Uterus (tissue), 2 donors: ENCODE measurements around the gene SERHL2.
"Not testable (repeated sequence)": the region's sequence is repeated elsewhere in the genome, so short reads cannot be mapped to it uniquely, and the experiment has no call there.

Experiments used
- POLR2A ChIP-seq, 2 donors: fragments of 450-650 bp; IDR thresholded peaks; one replicate each; pipeline ENCODE4 v1.6.1; 2016; ENCODE audit warnings: antibody characterized with exemption in 2 of 2, mild to moderate bottlenecking in 1 of 2, moderate library complexity in 1 of 2
- TF ChIP-seq, protein P1 (sequence below), 4 experiments: fragments of 200-600 bp in 2 of 4; fragments of 450-650 bp in 2 of 4; sonication (generic) in 2 of 4; IDR thresholded peaks; one replicate each; pipeline ENCODE4 v1.5.1; 2016 to 2019; ENCODE audit warnings: antibody characterized with exemption in 4 of 4, mild to moderate bottlenecking in 2 of 4, moderate library complexity in 1 of 4

DNA sequence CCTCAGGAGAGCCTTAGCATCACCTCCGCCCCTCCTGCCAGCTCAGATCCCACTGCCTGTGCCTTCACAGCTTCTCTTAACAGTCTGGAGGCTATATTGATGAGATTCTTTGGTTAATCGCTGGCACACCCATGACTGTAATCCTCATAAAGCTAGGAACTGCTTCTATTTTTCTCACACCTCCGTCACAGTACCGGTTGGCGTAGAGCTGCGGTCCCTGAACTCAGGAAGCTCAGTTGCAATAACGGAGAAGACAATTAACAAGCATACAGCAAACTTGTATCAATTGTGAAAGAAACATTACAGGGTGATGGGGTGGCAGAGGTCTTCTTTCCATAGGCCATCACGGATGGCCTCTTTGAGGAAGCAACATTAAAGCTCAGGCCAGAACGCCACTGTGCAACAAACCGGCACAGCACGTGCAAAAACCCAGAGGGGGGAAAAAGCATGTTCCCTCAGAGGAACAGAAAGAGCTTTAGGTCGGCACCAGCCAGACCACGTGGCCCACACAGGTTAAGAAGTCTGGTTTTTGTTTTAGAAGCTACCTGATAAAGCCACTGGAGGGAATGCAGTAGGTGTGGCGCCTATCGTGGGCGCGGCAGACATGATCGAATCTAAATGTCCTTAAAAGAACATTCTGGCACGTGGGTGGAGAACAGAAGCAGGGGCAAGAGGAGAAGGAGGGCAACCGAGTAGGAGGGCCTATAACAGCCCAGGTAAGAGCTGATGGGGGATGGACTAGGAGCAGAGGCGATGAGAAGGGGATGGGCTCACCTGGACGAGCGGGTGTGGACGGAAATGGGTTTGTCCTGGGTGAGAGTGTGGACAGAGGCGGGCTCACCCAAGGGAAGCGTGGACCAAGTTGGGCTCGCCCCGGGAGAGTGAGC, 34.9 kb upstream of the SERHL2 start:
- TF ChIP-seq, protein P1, sequence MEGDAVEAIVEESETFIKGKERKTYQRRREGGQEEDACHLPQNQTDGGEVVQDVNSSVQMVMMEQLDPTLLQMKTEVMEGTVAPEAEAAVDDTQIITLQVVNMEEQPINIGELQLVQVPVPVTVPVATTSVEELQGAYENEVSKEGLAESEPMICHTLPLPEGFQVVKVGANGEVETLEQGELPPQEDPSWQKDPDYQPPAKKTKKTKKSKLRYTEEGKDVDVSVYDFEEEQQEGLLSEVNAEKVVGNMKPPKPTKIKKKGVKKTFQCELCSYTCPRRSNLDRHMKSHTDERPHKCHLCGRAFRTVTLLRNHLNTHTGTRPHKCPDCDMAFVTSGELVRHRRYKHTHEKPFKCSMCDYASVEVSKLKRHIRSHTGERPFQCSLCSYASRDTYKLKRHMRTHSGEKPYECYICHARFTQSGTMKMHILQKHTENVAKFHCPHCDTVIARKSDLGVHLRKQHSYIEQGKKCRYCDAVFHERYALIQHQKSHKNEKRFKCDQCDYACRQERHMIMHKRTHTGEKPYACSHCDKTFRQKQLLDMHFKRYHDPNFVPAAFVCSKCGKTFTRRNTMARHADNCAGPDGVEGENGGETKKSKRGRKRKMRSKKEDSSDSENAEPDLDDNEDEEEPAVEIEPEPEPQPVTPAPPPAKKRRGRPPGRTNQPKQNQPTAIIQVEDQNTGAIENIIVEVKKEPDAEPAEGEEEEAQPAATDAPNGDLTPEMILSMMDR (IDR thresholded peaks at IDR 0.05), result not testable (repeated sequence)
- TF ChIP-seq POLR2A (IDR thresholded peaks at IDR 0.05), result not testable (repeated sequence)
